DLD1 (cell line): Measurements from ENCODE around the gene PKD2.

Source experiments
- in situ Hi-C: cut with HindIII; loops from 2 replicates; pipeline ENCODE4 v1.10.0; 2017; ENCODE audit warnings: low sequenced_read_pairs

The PKD2 gene

DNA sequence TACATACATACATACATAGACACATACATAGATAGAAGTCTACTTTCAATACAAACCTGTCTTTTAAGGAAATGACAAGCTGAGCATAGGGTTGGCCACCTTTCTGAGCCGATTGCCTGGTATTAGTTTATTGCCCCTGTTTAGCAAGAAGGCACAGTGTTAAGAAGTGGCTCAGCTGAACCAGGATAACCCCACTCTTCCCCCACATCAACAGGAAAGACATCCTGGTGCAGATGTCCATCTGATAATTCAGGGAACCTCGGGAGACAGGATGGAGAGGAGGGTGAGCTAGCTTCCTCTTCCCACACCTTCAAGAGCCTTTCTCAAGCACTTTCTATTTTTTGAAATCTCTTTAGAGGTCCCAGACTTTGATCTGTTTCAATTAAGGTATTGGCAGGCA is 52.3 kb downstream of the PKD2 start:
- in situ Hi-C loops: no loop called here

DNA sequence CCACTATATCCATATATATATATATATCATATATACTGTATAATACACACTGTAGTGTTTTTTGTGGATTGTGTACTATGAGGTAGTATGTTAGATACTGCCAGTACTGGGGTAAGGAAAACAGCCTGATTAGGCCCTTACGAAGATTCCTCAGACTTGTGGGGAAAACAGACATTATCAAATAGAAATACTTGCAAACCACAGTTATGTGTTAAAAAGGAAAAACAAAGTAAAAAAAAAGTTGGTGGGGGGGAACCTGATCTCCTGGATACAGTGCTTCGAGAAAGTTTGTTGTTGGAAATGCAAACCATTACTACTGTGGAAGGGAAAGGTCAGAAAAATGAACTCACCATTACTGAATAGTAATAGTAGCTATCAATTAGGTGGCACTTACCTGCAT is 53.0 kb downstream of the PKD2 start:
- in situ Hi-C loops: no loop called here

DNA sequence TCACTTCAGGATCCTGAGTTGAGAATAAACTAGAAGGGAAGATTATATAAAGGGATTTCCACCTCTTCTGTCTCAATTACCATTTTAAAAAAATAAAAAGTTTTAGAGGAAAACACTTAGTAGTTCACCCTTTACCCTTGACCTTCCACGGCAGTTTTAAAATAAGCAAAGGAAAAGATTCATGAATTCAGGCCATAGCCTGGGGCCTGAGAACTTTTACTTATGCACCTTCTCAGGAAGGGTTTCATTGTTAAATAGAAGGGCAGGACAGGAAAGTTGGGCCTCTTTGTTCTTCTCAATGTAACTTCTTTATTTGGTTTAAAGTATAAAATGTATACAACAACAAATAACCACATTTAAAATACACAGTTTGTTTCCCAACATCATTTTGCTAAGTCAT is 54.9 kb downstream of the PKD2 start:
- in situ Hi-C loops: no loop called here

DNA sequence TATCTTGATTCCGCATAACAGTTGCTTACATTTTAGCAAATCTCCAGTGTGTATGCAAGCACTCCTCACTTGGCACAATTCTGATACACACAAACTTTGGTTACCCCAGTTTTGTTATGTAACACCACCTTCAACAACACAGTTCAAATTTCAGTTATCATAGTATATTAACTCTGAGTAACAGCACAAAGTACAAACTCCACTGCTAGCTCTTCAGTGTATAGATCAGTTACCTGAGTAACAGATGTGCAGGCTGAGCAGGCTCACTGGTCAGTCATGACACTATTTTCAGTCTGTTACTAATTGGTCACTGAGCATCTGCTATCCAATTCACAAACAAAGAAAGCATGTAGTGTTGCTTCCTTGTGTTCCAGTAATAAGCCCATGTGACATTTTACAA is 55.4 kb downstream of the PKD2 start:
- in situ Hi-C loops: no loop called here

DNA sequence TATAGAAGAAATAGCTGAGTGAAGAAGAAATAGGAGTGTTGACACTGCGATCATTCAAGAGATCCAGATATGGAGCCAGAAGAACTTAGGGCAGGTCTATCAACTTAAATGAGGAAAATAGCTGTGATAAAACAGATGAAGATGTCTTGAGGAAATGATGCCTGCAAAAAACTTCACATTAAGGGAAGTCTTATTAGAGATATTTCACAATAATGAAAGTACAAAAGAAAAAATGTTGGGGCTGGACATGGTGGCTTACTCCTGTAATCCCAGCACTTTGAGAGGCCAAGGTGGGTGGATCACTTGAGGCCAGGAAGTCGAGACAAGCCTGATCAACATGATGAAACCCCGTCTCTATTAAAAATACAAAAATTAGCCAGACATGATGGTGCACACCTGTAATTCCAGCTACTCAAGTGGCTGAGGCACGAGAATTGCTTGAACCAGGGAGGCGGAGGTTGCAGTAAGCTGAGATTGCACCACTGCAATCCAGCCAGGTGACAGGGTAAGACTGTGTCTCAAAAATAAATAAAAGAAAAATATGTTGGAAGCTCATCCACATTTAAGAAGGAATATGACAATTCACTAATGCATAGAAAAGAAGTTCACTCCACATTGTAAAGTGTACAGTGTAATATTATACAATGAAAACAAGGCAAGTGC is 56.3 kb downstream of the PKD2 start:
- in situ Hi-C loops: no loop called here

DNA sequence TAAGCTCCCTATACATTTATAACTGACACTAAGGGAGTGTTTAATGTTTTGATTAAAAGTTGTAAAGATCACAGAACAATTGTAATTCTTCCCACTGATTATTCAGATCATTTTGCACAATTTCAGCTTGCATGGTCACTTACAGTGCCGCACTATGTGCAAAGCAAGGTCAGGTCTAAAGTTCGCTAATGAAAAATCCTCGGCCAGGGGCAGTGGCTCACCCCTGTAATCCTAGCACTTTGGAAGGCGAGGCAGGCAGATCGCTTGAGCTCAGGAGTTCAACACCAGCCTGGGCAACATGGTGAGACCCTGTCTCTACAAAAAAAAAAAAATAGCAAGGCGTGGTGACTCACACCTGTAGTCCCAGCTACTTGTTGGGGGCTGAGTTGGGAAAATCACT is 57.0 kb downstream of the PKD2 start:
- in situ Hi-C loops: no loop called here

DNA sequence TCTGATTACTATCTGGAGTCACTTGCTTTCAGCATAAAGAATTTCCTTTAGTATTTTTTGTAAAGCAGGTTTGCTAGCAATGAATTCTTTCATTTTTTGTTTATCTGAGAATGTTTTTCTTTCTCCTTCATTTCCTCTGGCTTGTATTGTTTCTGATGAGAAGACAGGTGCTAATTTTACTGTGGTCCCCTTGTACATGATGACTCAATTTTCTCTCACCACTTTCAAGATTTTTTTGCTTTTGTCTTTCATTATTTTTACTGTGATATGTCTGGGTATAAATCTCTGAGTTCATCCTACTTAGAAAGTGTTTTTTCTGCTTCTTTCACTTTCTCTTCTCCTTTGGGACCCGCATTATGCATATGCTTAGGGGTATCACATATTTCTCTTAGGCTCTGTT is 62.6 kb downstream of the PKD2 start:
- in situ Hi-C loops: no loop called here

DNA sequence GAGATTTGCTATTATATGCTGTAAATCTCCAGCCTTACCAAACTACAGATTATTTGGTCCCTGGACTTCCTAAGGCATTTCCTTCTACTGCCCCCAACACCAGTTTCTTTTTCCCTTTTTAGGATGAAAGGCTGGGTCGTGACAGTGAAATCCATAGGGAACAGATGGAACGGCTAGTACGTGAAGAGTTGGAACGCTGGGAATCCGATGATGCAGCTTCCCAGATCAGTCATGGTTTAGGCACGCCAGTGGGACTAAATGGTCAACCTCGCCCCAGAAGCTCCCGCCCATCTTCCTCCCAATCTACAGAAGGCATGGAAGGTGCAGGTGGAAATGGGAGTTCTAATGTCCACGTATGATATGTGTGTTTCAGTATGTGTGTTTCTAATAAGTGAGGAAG is 67.9 kb downstream of the PKD2 start:
- in situ Hi-C loops: no loop called here

DNA sequence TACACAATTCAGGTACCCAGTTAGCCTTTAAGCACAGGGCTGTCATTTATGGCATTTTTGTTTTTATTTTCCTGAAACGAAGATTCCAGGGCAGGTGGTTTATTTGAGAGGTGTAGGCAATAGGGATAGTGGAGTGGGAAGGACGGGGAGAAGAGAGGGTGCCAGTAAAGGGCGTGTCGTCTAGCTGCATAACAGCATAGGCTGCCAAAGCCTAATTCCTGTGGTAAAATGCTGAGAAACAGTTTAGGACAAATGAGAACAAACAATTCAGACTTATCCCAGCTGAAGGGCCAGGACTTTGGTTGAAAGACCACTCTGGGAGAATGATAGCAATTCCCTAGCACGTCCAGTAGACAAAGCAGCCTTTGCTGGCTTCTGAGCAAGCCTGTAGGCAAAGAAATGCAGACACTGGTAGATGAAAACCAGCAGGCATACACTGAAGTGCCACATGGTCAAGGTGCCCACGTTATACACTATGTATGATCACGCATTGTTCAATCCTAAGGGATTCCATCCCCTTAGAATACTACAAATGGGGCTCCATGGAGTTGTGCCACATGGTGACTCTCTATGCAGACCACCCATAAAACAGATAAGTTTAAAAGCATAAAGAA is 70.6 kb downstream of the PKD2 start:
- in situ Hi-C loops: no loop called here

DNA sequence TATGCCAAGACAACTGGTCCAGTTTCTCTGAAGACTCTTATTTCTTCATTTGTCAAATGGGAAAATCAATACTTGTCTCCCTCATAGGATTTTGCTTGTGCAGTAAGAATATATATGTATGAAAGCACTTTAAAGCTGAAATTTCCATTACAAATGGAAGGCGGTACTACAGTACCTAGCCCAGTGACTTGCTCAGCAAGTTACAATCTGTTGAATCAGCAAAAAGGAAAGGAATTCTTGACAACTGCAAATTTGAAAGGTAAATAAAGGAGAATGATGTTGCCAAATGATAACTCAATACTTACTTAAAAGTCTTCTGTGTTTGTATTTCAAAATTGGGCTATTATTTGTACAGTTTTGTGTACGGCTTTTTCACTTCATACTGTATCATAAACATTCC is 71.1 kb downstream of the PKD2 start:
- in situ Hi-C loops: no loop called here

DNA sequence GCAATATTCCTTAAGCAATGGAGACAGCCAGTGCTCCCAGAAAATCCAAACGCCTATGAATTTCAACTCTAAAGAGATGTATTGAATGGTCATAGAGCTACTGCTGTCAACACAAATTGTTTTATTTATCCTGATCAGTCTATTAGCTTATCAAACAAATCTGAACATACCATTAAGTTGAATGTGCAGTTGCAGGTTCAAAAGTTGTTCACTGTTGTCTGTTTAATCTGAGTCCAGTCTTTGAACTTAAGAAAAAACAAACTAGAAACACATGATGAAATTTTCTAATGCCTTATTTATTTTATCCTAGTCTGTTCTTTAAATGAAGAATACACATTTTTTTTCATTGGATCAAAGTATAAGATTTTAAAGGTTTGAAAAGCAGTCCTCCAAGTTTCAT is 73.2 kb downstream of the PKD2 start:
- in situ Hi-C loops: no loop called here

DNA sequence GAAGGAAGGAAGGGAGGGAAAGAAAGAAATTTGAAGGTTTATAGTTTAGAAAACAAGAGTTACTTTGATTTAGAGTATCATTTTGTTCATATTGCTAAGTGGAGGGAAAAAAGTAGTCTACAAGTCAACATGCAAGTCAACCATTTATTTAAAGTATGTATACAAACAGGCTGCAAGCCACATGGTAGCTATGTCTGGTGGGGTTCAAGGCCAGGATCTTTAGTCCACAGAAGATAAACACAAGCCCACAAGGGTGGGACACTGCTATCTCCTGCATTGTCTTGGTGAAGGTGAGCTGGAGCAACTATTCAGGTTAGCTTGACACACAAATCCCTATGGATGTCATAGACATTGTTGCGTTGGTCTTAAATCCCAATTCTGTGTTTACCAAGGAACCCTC is 79.6 kb downstream of the PKD2 start:
- in situ Hi-C loops: no loop called here

DNA sequence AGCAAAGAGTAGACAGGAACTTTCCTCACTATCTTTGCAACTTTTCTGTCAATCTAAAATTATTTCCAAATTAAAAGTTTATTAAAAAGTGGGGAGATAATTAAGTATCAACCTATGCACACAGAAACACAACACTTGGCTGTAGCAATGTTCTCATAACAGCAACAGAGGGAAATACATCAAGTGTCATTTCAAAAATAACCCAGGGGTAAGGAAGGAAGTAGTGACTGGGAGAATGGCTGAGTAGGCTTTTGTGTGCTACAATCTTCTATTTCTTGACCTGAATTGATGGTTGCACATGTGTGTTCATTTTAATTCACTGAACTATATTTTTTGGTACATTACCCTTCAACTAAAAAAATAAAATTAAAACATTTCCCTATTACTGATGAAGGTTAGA is 83.5 kb downstream of the PKD2 start:
- in situ Hi-C loops: no loop called here

DNA sequence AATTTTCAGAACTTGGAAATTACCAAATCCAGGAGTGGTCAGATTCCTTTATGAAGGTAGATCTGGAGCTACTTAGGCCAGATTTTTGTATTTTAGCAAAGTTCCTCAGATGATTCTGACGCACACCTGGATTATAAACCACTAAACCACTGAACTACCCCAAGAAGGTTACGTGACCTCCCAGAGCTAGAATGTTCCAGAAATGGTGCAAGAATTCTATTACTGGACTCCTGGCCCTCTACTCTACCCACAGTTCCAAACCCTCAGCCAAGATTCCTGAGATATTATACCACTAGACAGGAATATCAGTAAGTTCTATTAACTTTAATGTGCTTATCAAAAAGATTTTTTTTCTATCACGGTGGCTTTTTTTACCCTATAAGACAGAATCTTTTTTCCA is 83.9 kb downstream of the PKD2 start:
- in situ Hi-C loops: no loop called here

DNA sequence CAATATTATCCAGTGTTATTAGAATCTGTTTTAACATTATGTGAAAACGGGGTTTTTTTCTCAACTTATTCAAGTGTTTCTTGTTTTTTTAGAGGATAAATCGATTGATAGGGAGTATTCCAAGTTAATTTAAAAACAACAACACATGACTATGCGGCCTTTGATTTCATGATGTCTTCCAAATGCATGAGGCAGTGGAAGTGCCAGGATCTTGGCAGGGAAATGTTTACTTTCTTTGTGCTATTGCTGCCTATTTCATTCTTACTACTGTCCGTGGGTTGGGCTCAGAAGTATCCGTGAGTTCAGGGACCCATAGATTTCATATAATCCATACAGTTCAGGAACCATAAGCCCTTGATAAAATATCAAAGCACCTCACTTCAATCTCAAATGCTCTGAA is 86.4 kb downstream of the PKD2 start:
- in situ Hi-C loops: no loop called here

DNA sequence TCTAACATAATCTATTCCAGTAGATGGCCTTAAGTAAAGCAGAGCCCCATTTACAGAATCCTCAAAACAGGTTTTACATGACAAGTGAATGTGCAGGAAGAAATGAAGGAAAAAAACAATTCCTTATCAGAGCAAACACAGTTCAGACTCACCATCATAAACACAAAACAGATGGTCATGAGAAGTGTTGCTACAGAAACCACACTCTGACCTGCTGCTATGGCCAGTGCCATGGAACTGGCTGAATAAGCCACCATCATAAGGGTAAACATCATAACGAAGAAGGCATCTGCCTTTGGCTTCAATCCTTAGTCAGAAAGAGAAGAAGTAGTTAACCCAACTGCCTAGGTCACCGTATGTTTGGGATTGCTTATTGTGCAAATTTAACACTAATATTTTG is 89.9 kb downstream of the PKD2 start:
- in situ Hi-C loops: no loop called here

DNA sequence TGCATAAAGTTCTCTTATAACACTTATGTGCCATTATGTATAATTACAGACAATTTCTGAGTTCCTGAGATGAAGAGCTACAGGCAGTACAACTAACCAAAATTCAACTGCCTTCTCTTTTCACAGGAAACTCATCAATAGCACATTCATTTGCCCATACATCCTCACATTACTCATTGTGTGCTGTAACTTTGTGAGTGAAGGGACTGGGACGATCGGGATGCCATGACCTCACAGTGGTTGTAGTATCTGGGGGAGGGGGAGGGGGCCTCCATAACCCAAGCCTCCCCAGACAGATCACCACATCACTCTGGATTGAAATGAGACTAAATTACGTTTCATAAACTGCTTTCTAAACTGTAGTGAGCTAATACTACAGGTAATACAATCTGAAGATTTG is 90.3 kb downstream of the PKD2 start:
- in situ Hi-C loops: no loop called here

DNA sequence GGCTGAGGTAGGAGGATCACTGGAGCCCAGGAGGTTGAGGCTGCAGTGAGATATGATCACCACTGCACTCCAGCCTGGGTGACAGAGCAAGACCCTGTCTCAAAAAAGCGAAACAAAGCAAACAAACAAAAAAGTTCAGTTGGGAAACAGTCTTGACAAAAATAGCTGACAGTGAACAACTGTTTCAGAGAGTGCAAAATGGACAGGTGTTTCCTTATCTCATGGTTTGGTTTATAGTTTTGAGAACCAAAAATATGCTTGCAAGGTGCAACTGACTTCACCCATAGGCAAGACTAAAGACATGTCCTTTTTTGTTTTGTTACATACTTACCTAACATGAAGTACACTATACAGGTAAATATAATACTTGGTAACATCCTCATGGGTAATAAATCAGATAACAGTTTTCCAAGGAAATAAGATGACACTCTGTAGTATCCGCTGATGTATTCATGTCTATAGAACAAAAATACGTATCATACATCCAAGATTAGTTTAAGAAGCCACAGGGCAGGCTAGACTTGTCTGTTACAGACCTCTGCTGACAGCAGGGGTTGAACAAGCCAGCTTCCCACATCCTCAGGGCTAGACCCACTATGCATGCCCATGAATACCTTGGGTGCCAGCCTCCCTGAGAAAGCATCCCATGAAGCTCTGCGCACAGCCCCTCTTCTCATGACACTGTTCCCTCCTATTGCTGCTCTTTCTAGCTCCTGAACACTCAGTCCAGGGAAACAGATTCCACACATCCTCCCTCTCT is 91.7 kb downstream of the PKD2 start:
- in situ Hi-C loops: no loop called here

DNA sequence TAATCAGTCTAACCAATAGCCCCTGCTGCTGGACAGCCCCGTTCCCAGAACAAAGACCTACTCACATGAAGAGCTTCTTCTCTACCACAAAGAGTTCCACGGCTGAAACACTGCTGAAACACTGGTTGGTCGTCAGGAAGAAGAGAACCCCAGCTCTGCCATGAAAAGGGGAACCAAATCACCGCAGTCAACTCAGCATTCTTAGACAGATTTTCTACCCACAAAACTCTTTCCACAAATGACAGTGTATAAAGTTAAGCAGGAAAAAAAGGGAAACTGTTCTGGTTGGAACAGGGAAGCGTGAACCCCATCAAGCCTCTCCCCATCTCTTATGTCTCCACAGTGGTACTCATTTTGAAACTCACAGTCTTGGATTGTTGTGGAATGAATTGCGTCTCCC is 93.7 kb downstream of the PKD2 start:
- in situ Hi-C loops: no loop called here

DNA sequence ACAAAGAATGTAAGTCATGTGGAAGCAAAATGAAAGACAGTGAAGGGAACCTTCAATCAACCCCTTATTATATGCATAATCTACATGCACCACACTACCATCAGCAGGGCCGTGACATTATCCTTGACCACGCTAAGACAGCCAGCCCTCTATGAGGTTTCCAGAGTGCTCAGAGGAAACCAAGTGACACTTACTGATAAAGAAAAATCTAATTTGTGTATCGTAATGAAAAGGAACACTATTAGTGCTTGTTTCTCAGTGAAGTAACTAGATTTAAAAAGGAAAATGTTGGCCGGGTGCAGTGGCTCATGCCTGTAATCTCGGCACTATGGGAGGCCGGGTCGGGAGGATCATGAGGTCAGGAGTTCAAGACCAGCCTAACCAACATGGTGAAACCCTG is 94.6 kb downstream of the PKD2 start:
- in situ Hi-C loops: no loop called here

DNA sequence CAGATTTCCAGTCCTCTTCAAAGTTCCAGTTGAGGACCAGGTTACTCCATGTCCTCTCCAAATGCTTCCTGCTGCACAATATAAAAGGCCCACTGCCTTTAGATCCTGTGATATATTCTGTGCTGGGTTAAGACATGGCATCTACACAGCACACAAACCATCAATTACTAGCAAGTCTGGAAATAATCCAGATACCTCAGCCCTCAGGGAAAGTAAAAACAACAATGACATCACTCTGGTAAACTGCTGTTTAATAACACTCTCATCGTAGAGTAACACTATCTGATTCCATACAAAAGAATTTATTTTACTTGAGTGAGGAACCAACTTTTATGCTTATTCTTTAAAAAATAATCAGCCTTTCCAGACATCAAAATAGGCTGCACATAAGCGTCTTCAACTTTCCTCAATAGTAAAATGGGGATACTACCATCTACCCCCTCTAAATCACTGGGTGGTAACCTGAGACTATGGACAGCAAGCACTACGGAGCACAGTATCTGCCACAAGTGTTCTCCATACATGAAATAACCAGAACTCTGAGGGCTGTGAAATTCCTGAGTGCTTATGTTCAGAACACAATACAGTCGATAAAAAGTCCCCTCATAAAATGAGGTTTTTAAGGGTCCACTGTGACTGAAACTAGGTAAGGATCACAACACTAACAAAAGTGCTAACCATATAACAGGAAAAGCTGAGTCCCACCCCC is 97.6 kb downstream of the PKD2 start:
- in situ Hi-C loops: no loop called here

DNA sequence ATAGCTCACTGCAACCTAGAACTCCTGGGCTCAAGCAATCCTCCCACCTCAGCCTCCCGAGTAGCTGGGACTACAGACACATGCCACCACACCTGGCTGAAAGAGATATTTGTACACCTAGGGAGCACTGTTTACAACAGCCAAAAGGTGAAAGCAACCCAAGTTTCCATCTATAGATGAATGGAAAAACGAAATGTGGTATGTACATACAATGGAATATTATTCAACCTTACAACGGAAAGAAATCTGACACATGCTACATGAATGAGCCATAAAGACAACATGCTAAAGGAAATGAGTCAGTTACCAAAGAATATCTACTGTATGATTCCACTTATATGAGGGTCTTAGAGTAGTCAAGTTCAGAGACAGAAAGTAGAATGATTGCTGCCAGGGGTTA is 98.8 kb downstream of the PKD2 start:
- in situ Hi-C loops: no loop called here
